Measurements from ENCODE around the gene KIF12. TPM values are rescaled to one million over a fixed set of nuclear protein-coding genes. Genes with fewer than 3 reads are reported as not detected.

KIF12 gene
- total RNA-seq, 1 donor from 2014 or later, result 4.8 TPM

- DNase-seq (no peak), ATAC-seq (no peak)
- intact Hi-C loops (cut with DNase I), result no loop called here
- no peak for TF ChIP-seq CTCF (IDR thresholded peaks at IDR 0.05)
- H3K36me3 ChIP-seq, result peaks cover 25% of the 10 kb centered on the region
- no peaks in the 10 kb centered on the region for H3K4me1 ChIP-seq
- no peak overlapping the region for H3K4me3 ChIP-seq
- H3K27ac ChIP-seq, result no peak overlapping the region
- no peaks in the 10 kb centered on the region for H3K9me3 ChIP-seq
- H3K27me3 ChIP-seq (ENCODE audit: low read depth), result no peaks in the 10 kb centered on the region
Measured at GRCh38 chr9:114051706-114052105, 47.4 kb downstream of the KIF12 start.

- no peaks in the 10 kb centered on the region for H3K4me1 ChIP-seq
- no peaks in the 10 kb centered on the region for H3K9me3 ChIP-seq
- no peak for DNase-seq
- ATAC-seq, result no peak
- no peaks in the 10 kb centered on the region for H3K27me3 ChIP-seq (ENCODE audit: low read depth)
- H3K4me3 ChIP-seq, result no peak overlapping the region
- no peak for TF ChIP-seq CTCF (IDR thresholded peaks at IDR 0.05)
- intact Hi-C loops (cut with DNase I), result no loop called here
- peaks cover 25% of the 10 kb centered on the region for H3K36me3 ChIP-seq
- no peak overlapping the region for H3K27ac ChIP-seq
Measured at GRCh38 chr9:114051281-114051680, 47.8 kb downstream of the KIF12 start.

GRCh38 chr9:114050646-114051045, 48.4 kb downstream of the KIF12 start:
- no peak overlapping the region for H3K27ac ChIP-seq
- no peak for DNase-seq
- H3K36me3 ChIP-seq, result peaks cover 25% of the 10 kb centered on the region
- intact Hi-C loops (cut with DNase I), result no loop called here
- TF ChIP-seq CTCF (IDR thresholded peaks at IDR 0.05), result no peak
- ATAC-seq, result no peak
- no peaks in the 10 kb centered on the region for H3K4me1 ChIP-seq
- no peaks in the 10 kb centered on the region for H3K27me3 ChIP-seq (ENCODE audit: low read depth)
- no peaks in the 10 kb centered on the region for H3K9me3 ChIP-seq
- H3K4me3 ChIP-seq, result no peak overlapping the region

GRCh38 chr9:114050226-114050568, 48.9 kb downstream of the KIF12 start:
- intact Hi-C loops (cut with DNase I), result no loop called here
- Histone ChIP-seq H3K36me3 (peaks cover 25% of the 10 kb centered on the region), H3K27ac (no peak overlapping the region), H3K9me3 (no peaks in the 10 kb centered on the region), H3K4me3 (no peak overlapping the region), H3K27me3 (ENCODE audit: low read depth) (no peaks in the 10 kb centered on the region), H3K4me1 (no peaks in the 10 kb centered on the region)
- no peak for TF ChIP-seq CTCF (IDR thresholded peaks at IDR 0.05)
- ATAC-seq (no peak), DNase-seq (no peak)

GRCh38 chr9:114049441-114050225, 49.5 kb downstream of the KIF12 start:
- intact Hi-C loops (cut with DNase I), result no loop called here
- no peaks in the 10 kb centered on the region for H3K9me3 ChIP-seq
- no peak overlapping the region for H3K4me3 ChIP-seq
- no peak for TF ChIP-seq CTCF (IDR thresholded peaks at IDR 0.05)
- no peak overlapping the region for H3K27ac ChIP-seq
- ATAC-seq, result no peak
- H3K36me3 ChIP-seq, result peaks cover 25% of the 10 kb centered on the region
- DNase-seq, result no peak
- H3K4me1 ChIP-seq, result no peaks in the 10 kb centered on the region
- no peaks in the 10 kb centered on the region for H3K27me3 ChIP-seq (ENCODE audit: low read depth)

All from lower lobe of right lung (tissue), 2 donors.